Measurements from ENCODE around the gene MYBPH.

The MYBPH gene

GRCh38 chr1:203207751-203208150 is 32.1 kb upstream of the MYBPH start:
- no peak overlapping the region for H3K4me2 ChIP-seq (ENCODE audit: low read length, poor library complexity, severe bottlenecking)
- H2BK12ac ChIP-seq (ENCODE audit: low read length in 2 of 2): no peak overlapping the region
- H3K4me3 ChIP-seq (ENCODE audit: insufficient read depth in 1 of 2, low read depth in 1 of 2, low read length in 2 of 2): no peak overlapping the region
- H3K23ac ChIP-seq (ENCODE audit: low read length in 2 of 2): no peak overlapping the region
- no peak overlapping the region for H3K27ac ChIP-seq (ENCODE audit: low read length, poor library complexity, severe bottlenecking)
- H3K14ac ChIP-seq (ENCODE audit: low read length in 2 of 2): no peak overlapping the region
- H2AFZ ChIP-seq (ENCODE audit: low read depth, low read length): no peak overlapping the region
- no peak for DNase-seq
- H3K18ac ChIP-seq (ENCODE audit: low read depth in 1 of 2, low read length in 2 of 2): no peak overlapping the region
- H2AK5ac ChIP-seq (ENCODE audit: low read length, severe bottlenecking): no peak overlapping the region
- peaks cover 0 to 3% of the 10 kb centered on the region in 2 experiments for H3K36me3 ChIP-seq (ENCODE audit: control insufficient read depth in 1 of 2, insufficient read depth in 2 of 2, low read depth in 1 of 2, low read length in 2 of 2)
- no peak overlapping the region for H2BK120ac ChIP-seq (ENCODE audit: low read depth, low read length)
- no peak overlapping the region for H4K8ac ChIP-seq (ENCODE audit: low read length)
- H2BK5ac ChIP-seq (ENCODE audit: low read depth, low read length, poor library complexity, severe bottlenecking): no peak overlapping the region
- no peaks in the 10 kb centered on the region for H3K79me1 ChIP-seq (replicated peaks; ENCODE audit: low read length, poor library complexity, severe bottlenecking)
- no peaks in the 10 kb centered on the region for H3K9me3 ChIP-seq (ENCODE audit: control insufficient read depth, low read length)
- no peaks in the 10 kb centered on the region for H3K27me3 ChIP-seq (ENCODE audit: control insufficient read depth in 1 of 2, insufficient read depth in 1 of 2, low read length in 2 of 2)
- H3K9ac ChIP-seq (ENCODE audit: low read length): no peak overlapping the region
- WGBS: 60% methylated on average over 2 of the region's 2 CpGs
- H4K91ac ChIP-seq (ENCODE audit: low read length): no peak overlapping the region
- H2BK15ac ChIP-seq (ENCODE audit: low read depth, poor library complexity, severe bottlenecking): no peak overlapping the region
- peaks cover 4% of the 10 kb centered on the region for H3K4me1 ChIP-seq (ENCODE audit: control insufficient read depth, insufficient read depth, low read depth, low read length)
- H3K4ac ChIP-seq (ENCODE audit: low read depth in 1 of 2, low read length in 2 of 2): no peak overlapping the region

- Histone ChIP-seq H4K8ac (ENCODE audit: low read length) (peak overlapping the region; percentile 69), H2BK120ac (ENCODE audit: low read depth, low read length) (peak overlapping the region; percentile 27), H3K36me3 (ENCODE audit: control insufficient read depth in 1 of 2, insufficient read depth in 2 of 2, low read depth in 1 of 2, low read length in 2 of 2) (peaks cover 0 to 3% of the 10 kb centered on the region in 2 experiments), H2AFZ (ENCODE audit: low read depth, low read length) (no peak overlapping the region), H3K79me1 (replicated peaks; ENCODE audit: low read length, poor library complexity, severe bottlenecking) (no peaks in the 10 kb centered on the region), H3K23ac (ENCODE audit: low read length in 2 of 2) (no peak overlapping the region), H3K14ac (ENCODE audit: low read length in 2 of 2) (no peak overlapping the region), H3K4me1 (ENCODE audit: control insufficient read depth, insufficient read depth, low read depth, low read length) (peaks cover 4% of the 10 kb centered on the region), H3K4me3 (ENCODE audit: insufficient read depth in 1 of 2, low read depth in 1 of 2, low read length in 2 of 2) (no peak overlapping the region), H4K91ac (ENCODE audit: low read length) (peak overlapping the region; percentile 77), H3K18ac (ENCODE audit: low read depth in 1 of 2, low read length in 2 of 2) (peak overlapping the region; percentile 67 to 89), H3K9me3 (ENCODE audit: control insufficient read depth, low read length) (no peaks in the 10 kb centered on the region), H2BK15ac (ENCODE audit: low read depth, poor library complexity, severe bottlenecking) (peak overlapping the region; percentile 66), H2BK12ac (ENCODE audit: low read length in 2 of 2) (peak overlapping the region; percentile 18 to 75), H2BK5ac (ENCODE audit: low read depth, low read length, poor library complexity, severe bottlenecking) (no peak overlapping the region), H2AK5ac (ENCODE audit: low read length, severe bottlenecking) (no peak overlapping the region), H3K9ac (ENCODE audit: low read length) (no peak overlapping the region), H3K27me3 (ENCODE audit: control insufficient read depth in 1 of 2, insufficient read depth in 1 of 2, low read length in 2 of 2) (no peaks in the 10 kb centered on the region), H3K27ac (ENCODE audit: low read length, poor library complexity, severe bottlenecking) (no peak overlapping the region), H3K4ac (ENCODE audit: low read depth in 1 of 2, low read length in 2 of 2) (peak overlapping the region in 1 of 2 experiments; percentile 49), H3K4me2 (ENCODE audit: low read length, poor library complexity, severe bottlenecking) (no peak overlapping the region)
- no peak for DNase-seq
- 86% methylated on average over 5 of the region's 5 CpGs for WGBS
Measured at GRCh38 chr1:203206129-203206687, 30.6 kb upstream of the MYBPH start.

GRCh38 chr1:203204756-203205155 is 29.1 kb upstream of the MYBPH start:
- H3K27me3 ChIP-seq (ENCODE audit: control insufficient read depth in 1 of 2, insufficient read depth in 1 of 2, low read length in 2 of 2): no peaks in the 10 kb centered on the region
- peaks cover 4% of the 10 kb centered on the region for H3K4me1 ChIP-seq (ENCODE audit: control insufficient read depth, insufficient read depth, low read depth, low read length)
- H2BK5ac ChIP-seq (ENCODE audit: low read depth, low read length, poor library complexity, severe bottlenecking): no peak overlapping the region
- peak; percentile 18 for DNase-seq
- no peak overlapping the region for H3K23ac ChIP-seq (ENCODE audit: low read length in 2 of 2)
- no peak overlapping the region for H4K91ac ChIP-seq (ENCODE audit: low read length)
- no peak overlapping the region for H3K4me2 ChIP-seq (ENCODE audit: low read length, poor library complexity, severe bottlenecking)
- 52% methylated on average over 2 of the region's 2 CpGs for WGBS
- no peak overlapping the region for H4K8ac ChIP-seq (ENCODE audit: low read length)
- no peak overlapping the region for H2AFZ ChIP-seq (ENCODE audit: low read depth, low read length)
- no peaks in the 10 kb centered on the region for H3K79me1 ChIP-seq (replicated peaks; ENCODE audit: low read length, poor library complexity, severe bottlenecking)
- H2BK120ac ChIP-seq (ENCODE audit: low read depth, low read length): no peak overlapping the region
- no peak overlapping the region for H3K4ac ChIP-seq (ENCODE audit: low read depth in 1 of 2, low read length in 2 of 2)
- H3K4me3 ChIP-seq (ENCODE audit: insufficient read depth in 1 of 2, low read depth in 1 of 2, low read length in 2 of 2): peak overlapping the region in 1 of 2 experiments; percentile 5
- H2BK12ac ChIP-seq (ENCODE audit: low read length in 2 of 2): peak overlapping the region; percentile 19 to 21
- peak overlapping the region; percentile 10 for H3K9ac ChIP-seq (ENCODE audit: low read length)
- H3K27ac ChIP-seq (ENCODE audit: low read length, poor library complexity, severe bottlenecking): no peak overlapping the region
- H3K14ac ChIP-seq (ENCODE audit: low read length in 2 of 2): peak overlapping the region in 1 of 2 experiments; percentile 76
- no peaks in the 10 kb centered on the region for H3K9me3 ChIP-seq (ENCODE audit: control insufficient read depth, low read length)
- H3K36me3 ChIP-seq (ENCODE audit: control insufficient read depth in 1 of 2, insufficient read depth in 2 of 2, low read depth in 1 of 2, low read length in 2 of 2): peaks cover 0 to 3% of the 10 kb centered on the region in 2 experiments
- H2BK15ac ChIP-seq (ENCODE audit: low read depth, poor library complexity, severe bottlenecking): no peak overlapping the region
- no peak overlapping the region for H2AK5ac ChIP-seq (ENCODE audit: low read length, severe bottlenecking)
- peak overlapping the region; percentile 58 to 63 for H3K18ac ChIP-seq (ENCODE audit: low read depth in 1 of 2, low read length in 2 of 2)

- Histone ChIP-seq H2BK15ac (ENCODE audit: low read depth, poor library complexity, severe bottlenecking) (peak overlapping the region; percentile 92), H3K36me3 (ENCODE audit: control insufficient read depth in 1 of 2, insufficient read depth in 2 of 2, low read depth in 1 of 2, low read length in 2 of 2) (peaks cover 0 to 3% of the 10 kb centered on the region in 2 experiments), H4K8ac (ENCODE audit: low read length) (peak overlapping the region; percentile 88), H3K4me3 (ENCODE audit: insufficient read depth in 1 of 2, low read depth in 1 of 2, low read length in 2 of 2) (no peak overlapping the region), H2AFZ (ENCODE audit: low read depth, low read length) (no peak overlapping the region), H3K4me1 (ENCODE audit: control insufficient read depth, insufficient read depth, low read depth, low read length) (peaks cover 13% of the 10 kb centered on the region), H2BK120ac (ENCODE audit: low read depth, low read length) (peak overlapping the region; percentile 95), H3K23ac (ENCODE audit: low read length in 2 of 2) (no peak overlapping the region), H3K27me3 (ENCODE audit: control insufficient read depth in 1 of 2, insufficient read depth in 1 of 2, low read length in 2 of 2) (no peaks in the 10 kb centered on the region), H2BK12ac (ENCODE audit: low read length in 2 of 2) (peak overlapping the region; percentile 99 to 100), H3K9ac (ENCODE audit: low read length) (peak overlapping the region; percentile 82), H4K91ac (ENCODE audit: low read length) (peak overlapping the region; percentile 93), H3K14ac (ENCODE audit: low read length in 2 of 2) (peak overlapping the region in 1 of 2 experiments; percentile 91), H2BK5ac (ENCODE audit: low read depth, low read length, poor library complexity, severe bottlenecking) (no peak overlapping the region), H3K9me3 (ENCODE audit: control insufficient read depth, low read length) (no peaks in the 10 kb centered on the region), H3K18ac (ENCODE audit: low read depth in 1 of 2, low read length in 2 of 2) (peak overlapping the region; percentile 83 to 98), H3K79me1 (replicated peaks; ENCODE audit: low read length, poor library complexity, severe bottlenecking) (no peaks in the 10 kb centered on the region), H2AK5ac (ENCODE audit: low read length, severe bottlenecking) (no peak overlapping the region), H3K4ac (ENCODE audit: low read depth in 1 of 2, low read length in 2 of 2) (peak overlapping the region; percentile 95 to 96), H3K27ac (ENCODE audit: low read length, poor library complexity, severe bottlenecking) (no peak overlapping the region), H3K4me2 (ENCODE audit: low read length, poor library complexity, severe bottlenecking) (no peak overlapping the region)
- WGBS: 90% methylated on average over 14 of the region's 15 CpGs
- DNase-seq: peak; percentile 95
Measured at GRCh38 chr1:203202431-203203245, 27.0 kb upstream of the MYBPH start.
